NCI-H146 treated with DMSO at 0.1 percent for 48 hours (cell line): ENCODE results near the gene FMN2.
A peak's percentile ranks its signal among the peaks of the same experiment; 100 is the strongest.

ENCODE experiments used
- DNase-seq: peaks from one replicate; lab custom pipeline; 2025; ENCODE audit not compliant: unreplicated experiment; lab: John Stamatoyannopoulos, UW

FMN2 gene

GRCh38 chr1:240515505-240515904 is 423.8 kb downstream of the FMN2 start:
- no peak for DNase-seq

DNA sequence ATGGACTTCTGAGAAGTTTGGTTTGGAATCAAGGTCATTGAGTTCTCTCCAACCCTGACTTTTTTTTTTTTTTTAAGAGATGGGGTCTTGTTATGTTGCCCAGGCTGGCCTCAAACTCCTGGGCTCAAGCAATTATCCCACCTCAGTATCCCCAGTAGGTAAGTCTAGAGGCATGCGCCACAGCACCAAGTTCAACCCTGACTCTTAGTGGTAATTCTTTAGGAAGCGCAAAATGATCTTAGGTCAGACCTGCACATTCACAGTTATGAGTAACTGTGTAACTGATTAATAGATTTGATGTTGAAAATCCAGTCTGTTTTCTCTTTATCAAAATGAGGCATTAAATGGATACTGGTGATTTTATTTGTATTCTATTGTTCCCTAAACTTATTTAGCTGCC is 424.4 kb downstream of the FMN2 start:
- DNase-seq: no peak

DNA sequence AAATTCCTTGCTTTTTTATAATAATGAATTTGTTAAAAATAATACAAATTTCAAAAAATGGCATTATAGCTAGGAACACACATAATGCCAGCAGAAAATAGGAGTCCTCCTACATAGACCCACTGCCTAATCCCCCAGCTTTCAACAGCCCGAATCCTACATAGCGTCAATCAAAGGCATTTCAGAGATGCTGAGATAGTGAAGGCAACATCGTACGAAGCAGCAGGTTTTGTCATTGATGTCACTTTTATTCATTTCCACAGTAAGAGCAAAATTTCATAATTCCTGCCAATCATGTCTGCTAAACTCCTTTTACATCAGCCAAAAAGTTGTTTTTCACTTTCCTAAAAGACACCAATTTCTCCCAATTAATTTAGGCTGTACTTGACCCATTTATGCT is 426.2 kb downstream of the FMN2 start:
- no peak for DNase-seq

GRCh38 chr1:240522122-240522822 is 430.6 kb downstream of the FMN2 start:
- peak; percentile 94 for DNase-seq

DNA sequence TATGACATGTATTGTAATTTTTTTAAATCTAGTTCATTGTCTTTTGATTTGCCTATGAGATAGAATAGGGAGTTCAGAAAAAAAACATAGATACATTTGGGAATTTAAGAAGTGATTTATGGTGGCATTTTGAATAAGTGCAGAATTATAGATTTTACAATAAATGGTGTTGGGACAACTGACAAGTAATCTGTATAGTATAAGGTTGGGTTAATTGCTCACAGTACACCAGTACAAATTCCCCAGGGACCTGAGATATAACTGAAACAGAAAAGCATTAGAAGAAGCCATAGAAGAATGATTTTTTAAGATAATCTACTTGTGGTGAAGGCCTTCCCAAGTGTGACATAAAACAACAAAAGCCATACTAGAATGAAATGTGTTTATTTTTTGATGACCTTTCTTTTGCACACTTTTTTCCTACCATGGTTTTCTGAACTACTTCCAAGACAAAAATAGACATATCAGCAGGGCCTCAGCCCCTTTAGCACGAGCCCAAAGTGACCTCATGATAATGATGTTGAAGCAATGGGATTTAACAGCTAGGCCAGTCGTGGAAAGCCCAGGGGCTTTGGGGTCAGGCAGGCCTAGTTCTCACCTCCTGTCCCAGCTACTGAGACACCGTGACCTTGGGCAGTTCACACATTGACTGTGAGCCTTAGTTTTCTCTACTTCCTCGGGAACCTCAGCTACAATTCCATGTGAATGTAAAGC is 432.8 kb downstream of the FMN2 start:
- no peak for DNase-seq
